HUDEP-2 (cell line): ENCODE measurements around the gene ANXA9.

ENCODE experiments used
- DNase-seq, 76 experiments: peaks; one replicate each; lab custom pipeline; 2025; ENCODE audit not compliant: unreplicated experiment in 76 of 76; lab: John Stamatoyannopoulos, UW

The ANXA9 gene

GRCh38 chr1:151039521-151039920, 57.4 kb downstream of the ANXA9 start:
- DNase-seq = peak in 4 of 76 experiments; percentile 11 to 29 (median 18)

- DNase-seq = no peak
Measured at GRCh38 chr1:151043163-151043562, 61.1 kb downstream of the ANXA9 start.
